ENCODE measurements around the gene LRRC3. TPM values are rescaled to one million over a fixed set of nuclear protein-coding genes. Genes with fewer than 3 reads are reported as not detected.

The LRRC3 gene
- polyA plus RNA-seq, 1 experiment = 0.10 TPM

- Histone ChIP-seq H3K27ac (ENCODE audit: low read depth, low read length) (no peak overlapping the region), H3K9me3 (ENCODE audit: control insufficient read depth, insufficient read depth, low read length) (peaks cover 37% of the 10 kb centered on the region), H3K27me3 (ENCODE audit: control insufficient read depth, insufficient read depth, low read length) (no peaks in the 10 kb centered on the region), H3K4me3 (ENCODE audit: low read depth, low read length) (no peak overlapping the region)
- ChIA-PET POLR2A (no interaction called here), CTCF (no interaction called here)
- DNase-seq (ENCODE audit: low read depth, low spot score) = no peak
- TF ChIP-seq, protein P1, sequence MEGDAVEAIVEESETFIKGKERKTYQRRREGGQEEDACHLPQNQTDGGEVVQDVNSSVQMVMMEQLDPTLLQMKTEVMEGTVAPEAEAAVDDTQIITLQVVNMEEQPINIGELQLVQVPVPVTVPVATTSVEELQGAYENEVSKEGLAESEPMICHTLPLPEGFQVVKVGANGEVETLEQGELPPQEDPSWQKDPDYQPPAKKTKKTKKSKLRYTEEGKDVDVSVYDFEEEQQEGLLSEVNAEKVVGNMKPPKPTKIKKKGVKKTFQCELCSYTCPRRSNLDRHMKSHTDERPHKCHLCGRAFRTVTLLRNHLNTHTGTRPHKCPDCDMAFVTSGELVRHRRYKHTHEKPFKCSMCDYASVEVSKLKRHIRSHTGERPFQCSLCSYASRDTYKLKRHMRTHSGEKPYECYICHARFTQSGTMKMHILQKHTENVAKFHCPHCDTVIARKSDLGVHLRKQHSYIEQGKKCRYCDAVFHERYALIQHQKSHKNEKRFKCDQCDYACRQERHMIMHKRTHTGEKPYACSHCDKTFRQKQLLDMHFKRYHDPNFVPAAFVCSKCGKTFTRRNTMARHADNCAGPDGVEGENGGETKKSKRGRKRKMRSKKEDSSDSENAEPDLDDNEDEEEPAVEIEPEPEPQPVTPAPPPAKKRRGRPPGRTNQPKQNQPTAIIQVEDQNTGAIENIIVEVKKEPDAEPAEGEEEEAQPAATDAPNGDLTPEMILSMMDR (IDR thresholded peaks at IDR 0.05; ENCODE audit: low read depth, low read length) = no peak
These were observed 5.7 kb downstream of the LRRC3 start for GRCh38 chr21:44461005-44461404.

GRCh38 chr21:44461464-44462001 is 6.2 kb downstream of the LRRC3 start:
- ChIA-PET CTCF (no interaction called here), POLR2A (no interaction called here)
- H3K9me3 ChIP-seq (ENCODE audit: control insufficient read depth, insufficient read depth, low read length) = peaks cover 43% of the 10 kb centered on the region
- H3K27me3 ChIP-seq (ENCODE audit: control insufficient read depth, insufficient read depth, low read length) = no peaks in the 10 kb centered on the region
- H3K27ac ChIP-seq (ENCODE audit: low read depth, low read length) = no peak overlapping the region
- TF ChIP-seq, protein P1 (IDR thresholded peaks at IDR 0.05; ENCODE audit: low read depth, low read length) = no peak
- no peak overlapping the region for H3K4me3 ChIP-seq (ENCODE audit: low read depth, low read length)
- no peak for DNase-seq (ENCODE audit: low read depth, low spot score)

DNA sequence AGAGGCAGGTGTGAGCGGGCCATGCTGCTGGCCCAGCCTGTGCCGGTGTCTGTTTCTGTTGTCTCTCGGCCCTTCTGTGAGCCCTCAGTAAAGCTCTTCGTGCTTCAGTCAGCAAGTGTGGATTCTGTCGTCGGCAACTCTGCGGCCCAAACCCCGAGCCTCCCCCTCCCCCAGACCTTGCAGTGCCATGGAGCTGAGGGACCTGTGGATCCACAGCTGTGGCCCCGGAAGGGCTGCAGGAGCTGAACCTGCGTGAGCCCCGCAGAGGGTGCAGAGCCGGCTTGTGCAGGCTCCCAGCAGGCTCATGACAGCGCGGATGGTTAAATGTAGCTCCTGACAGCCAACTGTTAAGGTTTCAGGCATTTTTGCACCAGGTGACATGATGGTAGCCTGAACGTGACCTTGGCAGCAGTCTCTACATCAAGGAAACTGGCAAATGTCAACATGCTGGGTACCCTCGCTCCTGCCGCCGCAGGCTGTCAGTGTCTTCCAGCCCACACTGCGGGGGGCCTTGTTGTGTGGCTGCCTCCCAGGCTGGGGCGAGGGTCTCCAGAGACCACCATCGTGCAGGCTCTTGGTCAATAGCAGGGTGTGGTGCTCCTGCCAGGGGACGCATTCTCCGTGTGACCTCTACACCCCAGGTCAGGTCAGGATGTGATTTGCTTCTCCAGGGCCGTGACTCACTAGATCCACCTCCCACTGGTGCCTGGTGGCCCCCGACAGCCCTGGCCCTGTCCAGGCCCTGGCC is 7.0 kb downstream of the LRRC3 start:
- no peak for DNase-seq (ENCODE audit: low read depth, low spot score)
- H3K27ac ChIP-seq (ENCODE audit: low read depth, low read length) = no peak overlapping the region
- POLR2A ChIA-PET = no interaction called here
- CTCF ChIA-PET = no interaction called here
- TF ChIP-seq, protein P1 (IDR thresholded peaks at IDR 0.05; ENCODE audit: low read depth, low read length) = no peak
- H3K4me3 ChIP-seq (ENCODE audit: low read depth, low read length) = no peak overlapping the region
- no peaks in the 10 kb centered on the region for H3K27me3 ChIP-seq (ENCODE audit: control insufficient read depth, insufficient read depth, low read length)
- peaks cover 46% of the 10 kb centered on the region for H3K9me3 ChIP-seq (ENCODE audit: control insufficient read depth, insufficient read depth, low read length)

DNA sequence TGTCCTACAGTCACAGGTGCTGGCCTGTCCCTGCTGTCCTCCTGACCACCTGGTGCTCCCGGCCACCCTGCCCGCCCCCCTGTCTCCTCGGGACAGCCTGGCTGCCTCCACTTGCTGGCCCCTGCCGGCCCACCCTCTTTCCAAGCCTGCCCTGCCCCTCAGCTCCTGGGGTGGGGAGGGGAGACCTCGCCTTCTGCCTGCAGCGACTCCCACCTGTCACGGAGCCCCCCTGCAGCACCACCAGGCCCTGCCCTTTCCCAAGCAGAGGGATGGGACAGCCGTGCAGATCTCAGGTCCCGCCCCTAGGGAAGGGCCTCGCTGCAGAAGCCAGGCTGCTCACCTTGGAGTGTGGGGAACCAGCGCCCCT is 7.5 kb downstream of the LRRC3 start:
- POLR2A ChIA-PET = no interaction called here
- DNase-seq (ENCODE audit: low read depth, low spot score) = no peak
- CTCF ChIA-PET = no interaction called here
- H3K27ac ChIP-seq (ENCODE audit: low read depth, low read length) = no peak overlapping the region
- no peaks in the 10 kb centered on the region for H3K27me3 ChIP-seq (ENCODE audit: control insufficient read depth, insufficient read depth, low read length)
- H3K9me3 ChIP-seq (ENCODE audit: control insufficient read depth, insufficient read depth, low read length) = peaks cover 51% of the 10 kb centered on the region
- TF ChIP-seq, protein P1 (IDR thresholded peaks at IDR 0.05; ENCODE audit: low read depth, low read length) = no peak
- no peak overlapping the region for H3K4me3 ChIP-seq (ENCODE audit: low read depth, low read length)

DNA sequence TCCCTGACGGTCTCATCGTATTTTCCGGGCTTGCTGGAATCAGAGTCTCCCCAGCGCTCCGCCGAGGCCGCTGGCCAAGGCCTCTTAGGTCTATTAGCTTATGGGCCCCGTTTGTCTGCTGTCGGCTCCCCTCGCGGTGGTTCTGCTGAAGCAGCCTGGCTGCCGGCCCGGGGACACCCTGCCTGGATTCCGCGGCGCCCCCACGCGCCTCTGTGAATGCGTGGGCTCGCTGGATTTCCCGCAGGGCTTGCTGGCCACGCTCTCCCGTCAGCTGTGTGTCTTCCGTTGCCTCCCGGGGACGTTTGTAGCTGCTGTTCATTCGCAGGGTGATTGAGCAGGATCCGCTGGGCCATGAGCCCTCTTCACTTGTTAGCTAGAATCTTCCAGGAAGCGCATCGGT is 8.4 kb downstream of the LRRC3 start:
- peaks cover 54% of the 10 kb centered on the region for H3K9me3 ChIP-seq (ENCODE audit: control insufficient read depth, insufficient read depth, low read length)
- CTCF ChIA-PET = no interaction called here
- H3K27ac ChIP-seq (ENCODE audit: low read depth, low read length) = no peak overlapping the region
- TF ChIP-seq, protein P1 (IDR thresholded peaks at IDR 0.05; ENCODE audit: low read depth, low read length) = no peak
- POLR2A ChIA-PET = no interaction called here
- DNase-seq (ENCODE audit: low read depth, low spot score) = no peak
- no peak overlapping the region for H3K4me3 ChIP-seq (ENCODE audit: low read depth, low read length)
- H3K27me3 ChIP-seq (ENCODE audit: control insufficient read depth, insufficient read depth, low read length) = no peaks in the 10 kb centered on the region

All from AG04450 (cell line).